ENCODE results near the gene CSF3R.
A peak's percentile ranks its signal among the peaks of the same experiment; 100 is the strongest.
"Not testable (repeated sequence)": the region's sequence is repeated elsewhere in the genome, so short reads cannot be mapped to it uniquely, and the experiment has no call there.

The CSF3R gene

GRCh38 chr1:36487906-36488305 lies 5.2 kb upstream of the CSF3R start:
- H3K4me1 ChIP-seq (ENCODE audit: insufficient read depth, poor library complexity, severe bottlenecking) = peaks cover 4% of the 10 kb centered on the region
- ATAC-seq (ENCODE audit: low read depth) = no peak
- no peaks in the 10 kb centered on the region for H3K36me3 ChIP-seq (ENCODE audit: low read depth)
- H3K9me3 ChIP-seq (ENCODE audit: severe bottlenecking) = no peaks in the 10 kb centered on the region
- H3K27ac ChIP-seq (ENCODE audit: poor library complexity, severe bottlenecking) = no peak overlapping the region
- TF ChIP-seq, protein P1, sequence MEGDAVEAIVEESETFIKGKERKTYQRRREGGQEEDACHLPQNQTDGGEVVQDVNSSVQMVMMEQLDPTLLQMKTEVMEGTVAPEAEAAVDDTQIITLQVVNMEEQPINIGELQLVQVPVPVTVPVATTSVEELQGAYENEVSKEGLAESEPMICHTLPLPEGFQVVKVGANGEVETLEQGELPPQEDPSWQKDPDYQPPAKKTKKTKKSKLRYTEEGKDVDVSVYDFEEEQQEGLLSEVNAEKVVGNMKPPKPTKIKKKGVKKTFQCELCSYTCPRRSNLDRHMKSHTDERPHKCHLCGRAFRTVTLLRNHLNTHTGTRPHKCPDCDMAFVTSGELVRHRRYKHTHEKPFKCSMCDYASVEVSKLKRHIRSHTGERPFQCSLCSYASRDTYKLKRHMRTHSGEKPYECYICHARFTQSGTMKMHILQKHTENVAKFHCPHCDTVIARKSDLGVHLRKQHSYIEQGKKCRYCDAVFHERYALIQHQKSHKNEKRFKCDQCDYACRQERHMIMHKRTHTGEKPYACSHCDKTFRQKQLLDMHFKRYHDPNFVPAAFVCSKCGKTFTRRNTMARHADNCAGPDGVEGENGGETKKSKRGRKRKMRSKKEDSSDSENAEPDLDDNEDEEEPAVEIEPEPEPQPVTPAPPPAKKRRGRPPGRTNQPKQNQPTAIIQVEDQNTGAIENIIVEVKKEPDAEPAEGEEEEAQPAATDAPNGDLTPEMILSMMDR (IDR thresholded peaks at IDR 0.05; ENCODE audit: poor library complexity, severe bottlenecking) = no peak
- H3K27me3 ChIP-seq (ENCODE audit: insufficient read depth, poor library complexity, severe bottlenecking) = no peaks in the 10 kb centered on the region
- no peak overlapping the region for H3K4me3 ChIP-seq (ENCODE audit: severe bottlenecking)
- no peak for DNase-seq (ENCODE audit: low spot score)

- ATAC-seq (ENCODE audit: low read depth) = not testable (repeated sequence)
Measured at GRCh38 chr1:36487336-36487725, 4.6 kb upstream of the CSF3R start.

GRCh38 chr1:36486439-36487335 lies 4.0 kb upstream of the CSF3R start:
- Histone ChIP-seq H3K27ac (ENCODE audit: poor library complexity, severe bottlenecking) (peak overlapping the region; percentile 25), H3K36me3 (ENCODE audit: low read depth) (no peaks in the 10 kb centered on the region), H3K4me1 (ENCODE audit: insufficient read depth, poor library complexity, severe bottlenecking) (peaks cover 4% of the 10 kb centered on the region), H3K27me3 (ENCODE audit: insufficient read depth, poor library complexity, severe bottlenecking) (no peaks in the 10 kb centered on the region), H3K4me3 (ENCODE audit: severe bottlenecking) (no peak overlapping the region), H3K9me3 (ENCODE audit: severe bottlenecking) (no peaks in the 10 kb centered on the region)
- peak; percentile 81 for ATAC-seq (ENCODE audit: low read depth)
- TF ChIP-seq, protein P1 (IDR thresholded peaks at IDR 0.05; ENCODE audit: poor library complexity, severe bottlenecking) = no peak
- DNase-seq (ENCODE audit: low spot score) = no peak

More at GRCh38 chr1:36487336-36487725, 4.6 kb upstream of the CSF3R start:
- H3K9me3 ChIP-seq (ENCODE audit: severe bottlenecking); H3K27ac ChIP-seq (ENCODE audit: poor library complexity, severe bottlenecking); H3K36me3 ChIP-seq (ENCODE audit: low read depth); DNase-seq (ENCODE audit: low spot score); H3K4me1 ChIP-seq (ENCODE audit: insufficient read depth, poor library complexity, severe bottlenecking); H3K27me3 ChIP-seq (ENCODE audit: insufficient read depth, poor library complexity, severe bottlenecking); H3K4me3 ChIP-seq (ENCODE audit: severe bottlenecking): not testable (repeated sequence)

- H3K36me3 ChIP-seq (ENCODE audit: low read depth) = no peaks in the 10 kb centered on the region
- no peak for DNase-seq (ENCODE audit: low spot score)
- peaks cover 4% of the 10 kb centered on the region for H3K4me1 ChIP-seq (ENCODE audit: insufficient read depth, poor library complexity, severe bottlenecking)
- no peak overlapping the region for H3K4me3 ChIP-seq (ENCODE audit: severe bottlenecking)
- TF ChIP-seq, protein P1 (IDR thresholded peaks at IDR 0.05; ENCODE audit: poor library complexity, severe bottlenecking) = no peak
- ATAC-seq (ENCODE audit: low read depth) = no peak
- no peak overlapping the region for H3K27ac ChIP-seq (ENCODE audit: poor library complexity, severe bottlenecking)
- no peaks in the 10 kb centered on the region for H3K9me3 ChIP-seq (ENCODE audit: severe bottlenecking)
- H3K27me3 ChIP-seq (ENCODE audit: insufficient read depth, poor library complexity, severe bottlenecking) = no peaks in the 10 kb centered on the region
Measured at GRCh38 chr1:36486093-36486438, 3.4 kb upstream of the CSF3R start.

- Histone ChIP-seq H3K9me3 (ENCODE audit: severe bottlenecking) (no peaks in the 10 kb centered on the region), H3K27me3 (ENCODE audit: insufficient read depth, poor library complexity, severe bottlenecking) (no peaks in the 10 kb centered on the region), H3K4me3 (ENCODE audit: severe bottlenecking) (no peak overlapping the region), H3K36me3 (ENCODE audit: low read depth) (no peaks in the 10 kb centered on the region), H3K27ac (ENCODE audit: poor library complexity, severe bottlenecking) (no peak overlapping the region), H3K4me1 (ENCODE audit: insufficient read depth, poor library complexity, severe bottlenecking) (peaks cover 4% of the 10 kb centered on the region)
- DNase-seq (ENCODE audit: low spot score) = no peak
- TF ChIP-seq, protein P1 (IDR thresholded peaks at IDR 0.05; ENCODE audit: poor library complexity, severe bottlenecking) = no peak
- ATAC-seq (ENCODE audit: low read depth) = no peak
Measured at GRCh38 chr1:36484099-36484498, 1.4 kb upstream of the CSF3R start.
